Limb (tissue), 2 donors: ENCODE measurements around the gene FRS2.

ENCODE experiments used
- DNase-seq, 2 donors: peaks; one replicate each; pipeline ENCODE4 v3.0.0-alpha.2; 2016; ENCODE audit errors: extremely low spot score in 2 of 2

The FRS2 gene

DNA sequence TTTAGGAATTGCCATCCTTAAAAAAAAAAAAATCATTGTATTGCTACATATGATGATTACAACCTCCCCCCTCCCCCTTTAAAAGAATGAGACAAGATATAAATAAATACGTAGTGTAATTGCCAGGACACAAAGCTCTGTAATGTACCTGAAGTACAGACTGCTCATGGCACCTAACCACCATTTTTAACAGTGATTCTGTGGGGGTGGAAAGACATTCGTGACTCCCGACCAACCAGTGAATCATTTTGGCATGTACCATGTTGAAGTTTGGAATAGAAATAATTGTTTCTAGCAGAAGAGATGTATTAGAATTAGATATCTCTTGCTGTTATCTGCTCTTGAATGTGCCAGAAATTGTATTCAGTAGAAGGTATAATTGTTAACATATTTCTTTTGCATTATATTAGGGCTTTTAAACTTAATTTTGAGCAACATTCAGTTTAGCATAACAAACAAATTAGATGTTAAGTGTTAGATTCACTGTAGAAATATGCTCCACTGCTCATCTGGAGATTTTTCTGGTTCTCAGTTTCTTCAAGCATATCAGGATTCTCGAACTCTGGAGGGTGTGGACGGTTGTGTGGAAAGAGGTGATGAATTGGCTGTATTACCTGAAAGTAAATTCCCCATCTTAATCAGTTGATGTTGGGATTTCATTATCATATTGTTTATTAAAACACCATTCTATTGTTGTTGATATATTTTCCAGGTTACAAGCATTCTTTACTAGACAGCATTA, 31.1 kb downstream of the FRS2 start:
- DNase-seq, result no peak

- no peak for DNase-seq
Observed at GRCh38 chr12:69502345-69503081, 32.3 kb downstream of the FRS2 start.

DNA sequence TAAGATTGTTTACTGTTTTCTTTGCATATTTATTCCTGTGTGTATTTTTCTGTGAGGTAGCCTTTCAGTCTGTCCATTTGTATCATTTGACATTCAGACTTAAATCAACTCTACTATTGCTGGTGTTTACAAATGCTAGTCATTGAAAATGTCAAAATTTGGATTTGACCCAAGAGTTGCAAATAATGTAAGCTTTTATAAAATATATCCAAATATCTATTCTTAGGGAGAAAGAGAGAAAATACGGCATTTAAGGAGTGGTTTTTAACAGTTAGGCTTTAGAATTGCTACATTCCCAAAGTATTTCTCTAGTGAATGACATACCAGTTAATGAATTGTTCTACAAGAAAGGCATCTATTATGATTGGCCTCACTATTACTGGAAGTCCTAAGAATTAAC, 37.9 kb downstream of the FRS2 start:
- no peak for DNase-seq

- DNase-seq, result no peak
Observed at GRCh38 chr12:69508621-69509020, 38.4 kb downstream of the FRS2 start.

GRCh38 chr12:69509308-69509736, 39.1 kb downstream of the FRS2 start:
- no peak for DNase-seq

GRCh38 chr12:69509904-69510827, 40.0 kb downstream of the FRS2 start:
- no peak for DNase-seq

GRCh38 chr12:69511016-69511415, 40.8 kb downstream of the FRS2 start:
- DNase-seq, result no peak

GRCh38 chr12:69511469-69512267, 41.5 kb downstream of the FRS2 start:
- no peak for DNase-seq

GRCh38 chr12:69512820-69513219, 42.6 kb downstream of the FRS2 start:
- no peak for DNase-seq

- no peak for DNase-seq
Observed at GRCh38 chr12:69513297-69513696, 43.1 kb downstream of the FRS2 start.

GRCh38 chr12:69514111-69514510, 43.9 kb downstream of the FRS2 start:
- DNase-seq, result no peak

GRCh38 chr12:69514845-69515244, 44.7 kb downstream of the FRS2 start:
- no peak for DNase-seq

- no peak for DNase-seq
Observed at GRCh38 chr12:69515394-69515930, 45.3 kb downstream of the FRS2 start.

- DNase-seq, result no peak
Observed at GRCh38 chr12:69516950-69517349, 46.8 kb downstream of the FRS2 start.

DNA sequence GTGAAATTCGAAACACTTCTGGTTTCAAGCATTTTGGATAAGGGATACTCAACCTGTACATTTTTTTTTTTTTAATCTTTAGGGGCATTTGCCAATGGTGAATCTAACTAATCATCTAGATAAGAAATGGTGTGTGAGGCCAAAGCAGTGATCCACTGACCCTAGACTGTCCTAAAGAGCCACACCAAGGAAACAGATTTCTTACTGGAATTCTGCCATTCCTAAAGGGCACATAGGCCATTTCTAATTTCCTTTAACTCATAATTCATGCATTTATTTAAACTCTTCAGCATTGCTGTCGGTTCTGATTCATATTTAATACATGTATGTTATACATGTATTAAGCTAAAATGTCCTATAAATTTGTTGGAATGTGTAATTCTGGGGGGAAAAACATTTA, 47.2 kb downstream of the FRS2 start:
- DNase-seq, result no peak

GRCh38 chr12:69519871-69520270, 49.7 kb downstream of the FRS2 start:
- no peak for DNase-seq

DNA sequence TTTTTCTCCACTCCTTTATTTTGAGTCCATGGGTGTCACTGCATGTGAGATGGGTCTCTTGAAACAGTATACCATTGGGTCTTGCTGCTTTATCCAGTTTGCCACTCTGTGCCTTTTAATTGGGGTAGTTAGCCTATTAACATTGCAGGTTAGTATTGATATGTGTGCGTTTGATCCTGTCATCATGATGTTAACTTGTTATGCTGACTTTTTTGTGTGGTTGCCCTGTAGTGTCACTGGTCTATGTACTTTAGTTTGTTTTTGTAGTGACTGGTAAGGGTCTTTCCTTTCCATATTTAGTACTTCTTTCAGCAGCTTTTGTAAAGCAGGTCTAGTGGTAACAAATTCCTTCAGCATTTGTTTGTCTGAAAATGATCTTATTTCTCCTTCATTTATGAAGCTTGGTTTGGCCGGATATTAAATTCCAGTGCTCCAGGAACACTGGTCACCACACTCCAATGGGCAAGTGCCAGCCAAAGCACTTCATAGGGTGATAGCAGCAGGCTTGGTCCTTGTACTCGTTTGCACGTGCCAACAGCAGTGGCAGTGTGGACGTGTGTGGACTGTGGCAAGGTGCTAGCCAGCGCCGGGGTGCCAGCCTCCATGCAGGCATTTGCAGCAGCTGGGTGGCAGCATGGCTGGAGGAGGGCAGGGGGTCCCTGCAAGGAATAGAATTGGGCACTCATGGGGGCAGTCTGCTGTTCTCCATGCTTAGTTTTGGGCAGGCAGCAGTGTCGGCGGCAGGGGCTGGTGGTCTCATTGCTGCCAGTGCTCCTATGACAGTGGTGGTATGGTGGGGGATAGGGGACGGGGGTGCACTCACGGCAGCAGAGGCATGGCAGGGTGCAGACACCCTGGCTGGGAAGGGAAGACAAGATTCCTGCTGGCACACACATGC, 53.5 kb downstream of the FRS2 start:
- no peak for DNase-seq

GRCh38 chr12:69524331-69524630, 54.1 kb downstream of the FRS2 start:
- DNase-seq, result no peak

- no peak for DNase-seq
Observed at GRCh38 chr12:69524755-69525469, 54.7 kb downstream of the FRS2 start.
